SK-N-SH (cell line): ENCODE data around the gene IQCN. TPM values are rescaled to one million over a fixed set of nuclear protein-coding genes. Genes with fewer than 3 reads are reported as not detected.

Experiments
- CTCF ChIA-PET: fragments of 300-600, 350-600 bp; formaldehyde crosslinking; extraction: SDS; loops from one replicate; lab custom pipeline; 2021; lab: Yijun Ruan, JAX
- POLR2A ChIA-PET: fragments of 350-600 bp; sonication (Branson Sonifier 250); formaldehyde crosslinking; extraction: SDS; loops from one replicate; lab custom pipeline; 2020; ENCODE audit warnings: antibody characterized with exemption, inconsistent platforms; lab: Yijun Ruan, JAX
- DNase-seq: peaks from one replicate; pipeline ENCODE4 v3.0.0; 2012
- H2AFZ ChIP-seq: fragments of 200-600 bp; sonication (generic); 2 replicates; pipeline ENCODE4 v1.8.1; 2016; ENCODE audit warnings: antibody characterized with exemption, mild to moderate bottlenecking, low read depth
- H3F3A ChIP-seq: fragments of 200-600 bp; sonication (generic); replicated peaks from 2 replicates; pipeline ENCODE3; 2016; ENCODE audit warnings: antibody characterized with exemption, mild to moderate bottlenecking; ENCODE audit not compliant: insufficient read depth
- H3K27ac ChIP-seq, 2 experiments: fragments of 200-500 bp in 1 of 2; fragments of 200-600 bp in 1 of 2; sonication (Bioruptor generic) in 1 of 2; sonication (generic), shearing (Covaris generic) in 1 of 2; 2 replicates each; pipeline versions ENCODE4 v1.5.1 to v1.6.1; 2014 to 2016; ENCODE audit warnings: low read depth in 2 of 2, inconsistent platforms in 1 of 2, low read length in 1 of 2, mild to moderate bottlenecking in 1 of 2, mixed read lengths in 1 of 2
- H3K27me3 ChIP-seq: fragments of 200-600 bp; sonication (generic), shearing (Covaris generic); 2 replicates; pipeline ENCODE4 v1.6.1; 2016; ENCODE audit warnings: mixed run types; ENCODE audit not compliant: insufficient read depth
- H3K36me3 ChIP-seq, 2 experiments: fragments of 200-500 bp in 1 of 2; fragments of 200-600 bp in 1 of 2; sonication (Bioruptor generic) in 1 of 2; sonication (generic) in 1 of 2; replicated peaks in 1 of 2; 2 replicates each; pipeline versions ENCODE3 to v1.5.1; 2014 to 2016; ENCODE audit warnings: low read length in 1 of 2, mild to moderate bottlenecking in 1 of 2; ENCODE audit not compliant: insufficient read depth in 2 of 2, control insufficient read depth in 1 of 2
- H3K4me1 ChIP-seq, 2 experiments: fragments of 200-500 bp in 1 of 2; fragments of 200-600 bp in 1 of 2; sonication (Bioruptor generic) in 1 of 2; sonication (generic), shearing (Covaris generic) in 1 of 2; 2 replicates each; pipeline versions ENCODE4 v1.5.1 to v1.6.1; 2014 to 2016; ENCODE audit warnings: low read depth in 1 of 2, low read length in 1 of 2, mixed run types in 1 of 2; ENCODE audit not compliant: insufficient read depth in 2 of 2, control insufficient read depth in 1 of 2
- H3K4me2 ChIP-seq: fragments of 200-600 bp; sonication (generic), shearing (Covaris generic); 2 replicates; pipeline ENCODE4 v1.6.1; 2017; ENCODE audit warnings: mixed run types
- H3K4me3 ChIP-seq, 2 experiments: fragments of 200-500 bp in 1 of 2; fragments of 200-600 bp in 1 of 2; sonication (Bioruptor generic) in 1 of 2; sonication (generic), shearing (Covaris generic) in 1 of 2; 2 replicates each; pipeline versions ENCODE4 v1.5.1 to v1.8.1; 2014 to 2016; ENCODE audit warnings: low read depth in 2 of 2, inconsistent platforms in 1 of 2, low read length in 1 of 2, mild to moderate bottlenecking in 1 of 2, mixed read lengths in 1 of 2, moderate library complexity in 1 of 2
- H3K79me2 ChIP-seq: fragments of 200-600 bp; sonication (generic); 2 replicates; pipeline ENCODE4 v1.8.1; 2017; ENCODE audit warnings: mild to moderate bottlenecking; ENCODE audit not compliant: insufficient read depth
- H3K9ac ChIP-seq: fragments of 200-600 bp; sonication (generic); 2 replicates; pipeline ENCODE4 v1.6.1; 2017; ENCODE audit warnings: mixed run types
- H3K9me2 ChIP-seq: fragments of 200-600 bp; sonication (generic); 2 replicates; pipeline ENCODE4 v1.6.1; 2017; ENCODE audit warnings: mixed run types
- H3K9me3 ChIP-seq: fragments of 200-600 bp; sonication (generic); 2 replicates; pipeline ENCODE4 v1.6.1; 2017; ENCODE audit warnings: mixed run types, mild to moderate bottlenecking, moderate library complexity
- H4K20me1 ChIP-seq: fragments of 200-600 bp; sonication (generic); 2 replicates; pipeline ENCODE4 v1.6.1; 2017; ENCODE audit warnings: mild to moderate bottlenecking, mixed run types; ENCODE audit not compliant: insufficient read depth
- FOSL2 ChIP-seq: IDR thresholded peaks from 2 replicates; pipeline ENCODE4 v1.4.0; 2012; ENCODE audit warnings: low read depth, mild to moderate bottlenecking, moderate library complexity, borderline replicate concordance
- FOXM1 ChIP-seq: IDR thresholded peaks from 2 replicates; pipeline ENCODE4 v1.4.0; 2012; ENCODE audit warnings: low read depth, mild to moderate bottlenecking
- GABPA ChIP-seq: IDR thresholded peaks from 2 replicates; pipeline ENCODE4 v1.4.0; 2012; ENCODE audit warnings: low read depth, mild to moderate bottlenecking
- RFX5 ChIP-seq: IDR thresholded peaks from 2 replicates; pipeline ENCODE4 v1.6.1; 2012; ENCODE audit warnings: mild to moderate bottlenecking, improper control_type of control experiment, low read length
- RXRA ChIP-seq: IDR thresholded peaks from 2 replicates; pipeline ENCODE4 v1.4.0; 2012; ENCODE audit warnings: low read depth, mild to moderate bottlenecking, borderline replicate concordance
- SIN3A ChIP-seq: IDR thresholded peaks from 2 replicates; pipeline ENCODE4 v1.6.1; 2012; ENCODE audit warnings: low read depth, mild to moderate bottlenecking, low read length, moderate library complexity, borderline replicate concordance
- SMC3 ChIP-seq: IDR thresholded peaks from 2 replicates; pipeline ENCODE4 v1.6.1; 2012; ENCODE audit warnings: low read depth, low read length, improper control_type of control experiment
- YY1 ChIP-seq: IDR thresholded peaks from 2 replicates; pipeline ENCODE4 v1.4.0; 2012; ENCODE audit warnings: low read depth, mild to moderate bottlenecking
- ZBTB33 ChIP-seq: IDR thresholded peaks from 2 replicates; pipeline ENCODE4 v1.4.0; 2012; ENCODE audit warnings: low read depth, borderline replicate concordance
- WGBS: methylation state at CpG from one replicate; pipeline ENCODE4 v1.1.6; 2017; ENCODE audit warnings: low lambda C conversion rate; 5-methylcytosine and 5-hydroxymethylcytosine counted together
- polyA plus RNA-seq, 3 experiments: library from polyadenylated mRNA; depleted of rRNA; stranded (reverse); fragments of >200 nt; gene quantifications; 2 replicates each; pipeline ENCODE4 v1.2.3, GENCODE V29; 2012
- TF ChIP-seq, protein P1 (sequence below): fragments of 200-600 bp; sonication (generic); IDR thresholded peaks from 2 replicates; pipeline ENCODE4 v1.6.1; 2017; ENCODE audit warnings: antibody characterized with exemption, mild to moderate bottlenecking, moderate library complexity
- TF ChIP-seq, protein P2 (sequence below): fragments of 150-350 bp; IDR thresholded peaks from 2 replicates; pipeline ENCODE4 v1.6.1; 2017; ENCODE audit warnings: antibody characterized with exemption, low read length, low read depth, borderline replicate concordance

Gene IQCN
- polyA plus RNA-seq, 1 of the 3 experiments (the other 2 are of a cell fraction): 2.5 TPM

DNA sequence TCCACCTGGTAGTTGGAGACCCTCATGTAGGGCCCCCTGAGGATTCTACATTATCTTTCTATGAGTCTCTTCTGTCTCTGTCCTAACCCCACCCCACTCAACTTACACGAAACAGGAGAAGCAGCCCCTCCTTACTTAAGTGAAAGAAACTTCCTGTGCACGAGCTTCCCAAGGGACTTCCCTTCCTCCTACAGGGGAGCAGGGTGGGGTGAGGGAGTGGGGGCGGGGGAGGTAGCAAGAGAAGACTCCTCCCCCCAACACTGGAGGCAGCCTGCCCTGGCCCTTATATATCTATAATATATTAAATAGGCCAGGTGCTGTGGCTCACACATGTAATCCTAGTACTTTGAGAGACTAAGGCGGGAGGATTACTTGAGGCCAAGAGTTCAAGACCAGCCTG is 42.5 kb downstream of the IQCN start:
- DNase-seq: no peak
- Histone ChIP-seq H3K79me2 (no peaks in the 10 kb centered on the region), H3K4me1 (peaks cover 0 to 11% of the 10 kb centered on the region in 2 experiments; a peak in 1 of 4 replicates), H4K20me1 (no peaks in the 10 kb centered on the region), H3K36me3 (no peaks in the 10 kb centered on the region), H3K9ac (no peak overlapping the region), H3K4me3 (no peak overlapping the region), H3F3A (no peaks in the 10 kb centered on the region), H3K9me3 (no peaks in the 10 kb centered on the region), H3K4me2 (no peak overlapping the region), H3K27me3 (no peaks in the 10 kb centered on the region), H3K27ac (no peak overlapping the region), H3K9me2 (no peaks in the 10 kb centered on the region), H2AFZ (no peak overlapping the region)
- TF ChIP-seq, protein P1, sequence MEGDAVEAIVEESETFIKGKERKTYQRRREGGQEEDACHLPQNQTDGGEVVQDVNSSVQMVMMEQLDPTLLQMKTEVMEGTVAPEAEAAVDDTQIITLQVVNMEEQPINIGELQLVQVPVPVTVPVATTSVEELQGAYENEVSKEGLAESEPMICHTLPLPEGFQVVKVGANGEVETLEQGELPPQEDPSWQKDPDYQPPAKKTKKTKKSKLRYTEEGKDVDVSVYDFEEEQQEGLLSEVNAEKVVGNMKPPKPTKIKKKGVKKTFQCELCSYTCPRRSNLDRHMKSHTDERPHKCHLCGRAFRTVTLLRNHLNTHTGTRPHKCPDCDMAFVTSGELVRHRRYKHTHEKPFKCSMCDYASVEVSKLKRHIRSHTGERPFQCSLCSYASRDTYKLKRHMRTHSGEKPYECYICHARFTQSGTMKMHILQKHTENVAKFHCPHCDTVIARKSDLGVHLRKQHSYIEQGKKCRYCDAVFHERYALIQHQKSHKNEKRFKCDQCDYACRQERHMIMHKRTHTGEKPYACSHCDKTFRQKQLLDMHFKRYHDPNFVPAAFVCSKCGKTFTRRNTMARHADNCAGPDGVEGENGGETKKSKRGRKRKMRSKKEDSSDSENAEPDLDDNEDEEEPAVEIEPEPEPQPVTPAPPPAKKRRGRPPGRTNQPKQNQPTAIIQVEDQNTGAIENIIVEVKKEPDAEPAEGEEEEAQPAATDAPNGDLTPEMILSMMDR: no peak
- TF ChIP-seq FOSL2 (no peak), GABPA (no peak), FOXM1 (no peak), ZBTB33 (no peak), YY1 (no peak), RXRA (no peak), RFX5 (no peak), SMC3 (no peak), SIN3A (no peak)
- TF ChIP-seq, protein P2, sequence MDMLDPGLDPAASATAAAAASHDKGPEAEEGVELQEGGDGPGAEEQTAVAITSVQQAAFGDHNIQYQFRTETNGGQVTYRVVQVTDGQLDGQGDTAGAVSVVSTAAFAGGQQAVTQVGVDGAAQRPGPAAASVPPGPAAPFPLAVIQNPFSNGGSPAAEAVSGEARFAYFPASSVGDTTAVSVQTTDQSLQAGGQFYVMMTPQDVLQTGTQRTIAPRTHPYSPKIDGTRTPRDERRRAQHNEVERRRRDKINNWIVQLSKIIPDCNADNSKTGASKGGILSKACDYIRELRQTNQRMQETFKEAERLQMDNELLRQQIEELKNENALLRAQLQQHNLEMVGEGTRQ: no peak
- ChIA-PET POLR2A (interaction anchor here (1.8 kb wide), 1 partner anchor 185 kb away, joined by 6 read pairs; no protein-coding TSS in a partner anchor), CTCF (interaction anchor here (1.2 to 4.6 kb wide), 10 partner anchors 10 to 90 kb away, joined by 3 to 82 read pairs (median 15); partner anchors contain the start of genes LSM4 and MPV17L2)
- 41% methylated on average over 4 of the region's 4 CpGs for WGBS
